IPS-NIHi7 (cell line): Measurements from ENCODE around the gene TEX53.
A peak's percentile ranks its signal among the peaks of the same experiment; 100 is the strongest.

Experiments
- DNase-seq: peaks from one replicate; pipeline ENCODE4 v3.0.0; 2012; ENCODE audit warnings: mixed read lengths; ENCODE audit errors: extremely low spot score

TEX53 gene

GRCh38 chr9:114641967-114642366 is 15.6 kb downstream of the TEX53 start:
- DNase-seq, result no peak

- no peak for DNase-seq
These were observed 19.2 kb downstream of the TEX53 start for GRCh38 chr9:114638404-114638803.

GRCh38 chr9:114634387-114634786 is 23.2 kb downstream of the TEX53 start:
- DNase-seq, result no peak

- no peak for DNase-seq
These were observed 24.0 kb downstream of the TEX53 start for GRCh38 chr9:114633438-114634089.

- no peak for DNase-seq
These were observed 26.4 kb downstream of the TEX53 start for GRCh38 chr9:114631166-114631565.

- DNase-seq, result no peak
These were observed 28.0 kb downstream of the TEX53 start for GRCh38 chr9:114629563-114630090.

- DNase-seq, result no peak
These were observed 30.1 kb downstream of the TEX53 start for GRCh38 chr9:114627553-114627952.

GRCh38 chr9:114626415-114627020 is 31.1 kb downstream of the TEX53 start:
- no peak for DNase-seq

- DNase-seq, result no peak
These were observed 32.9 kb downstream of the TEX53 start for GRCh38 chr9:114624677-114625076.

- DNase-seq, result no peak
These were observed 35.5 kb downstream of the TEX53 start for GRCh38 chr9:114621975-114622609.

GRCh38 chr9:114621561-114621960 is 36.0 kb downstream of the TEX53 start:
- no peak for DNase-seq

- DNase-seq, result no peak
These were observed 38.3 kb downstream of the TEX53 start for GRCh38 chr9:114619191-114619761.

GRCh38 chr9:114616684-114617520 is 40.7 kb downstream of the TEX53 start:
- DNase-seq, result no peak

GRCh38 chr9:114614373-114614772 is 43.2 kb downstream of the TEX53 start:
- DNase-seq, result no peak

GRCh38 chr9:114613919-114614318 is 43.7 kb downstream of the TEX53 start:
- DNase-seq, result no peak

- no peak for DNase-seq
These were observed 44.5 kb downstream of the TEX53 start for GRCh38 chr9:114613087-114613486.

- DNase-seq, result no peak
These were observed 45.2 kb downstream of the TEX53 start for GRCh38 chr9:114612272-114612923.

- peak; percentile 68 for DNase-seq
These were observed 45.9 kb downstream of the TEX53 start for GRCh38 chr9:114611516-114612271.

GRCh38 chr9:114608525-114608796 is 49.1 kb downstream of the TEX53 start:
- no peak for DNase-seq

- DNase-seq, result no peak
These were observed 49.7 kb downstream of the TEX53 start for GRCh38 chr9:114607671-114608524.
